ENCODE data around the gene CUEDC1. TPM values are rescaled to one million over a fixed set of nuclear protein-coding genes. Genes with fewer than 3 reads are reported as not detected.

Gene CUEDC1
- total RNA-seq, 4 donors from 2014 or later = 17.1 to 25.7 (median 22.1) TPM

- ATAC-seq (ENCODE audit: low FRiP score) (no peak), DNase-seq (ENCODE audit: low spot score) (no peak)
- TF ChIP-seq CTCF (IDR thresholded peaks at IDR 0.05) = no peak
Measured at GRCh38 chr17:57915985-57916757, 39.0 kb downstream of the CUEDC1 start.

GRCh38 chr17:57915544-57915943 lies 39.7 kb downstream of the CUEDC1 start:
- ATAC-seq (ENCODE audit: low FRiP score) = no peak
- TF ChIP-seq CTCF (IDR thresholded peaks at IDR 0.05) = no peak
- DNase-seq (ENCODE audit: low spot score) = no peak

- DNase-seq (ENCODE audit: low spot score) (no peak), ATAC-seq (ENCODE audit: low FRiP score) (no peak)
- TF ChIP-seq CTCF (IDR thresholded peaks at IDR 0.05) = no peak
Measured at GRCh38 chr17:57914273-57915142, 40.7 kb downstream of the CUEDC1 start.

GRCh38 chr17:57913575-57914272 lies 41.5 kb downstream of the CUEDC1 start:
- ATAC-seq (ENCODE audit: low FRiP score) (no peak), DNase-seq (ENCODE audit: low spot score) (no peak)
- TF ChIP-seq CTCF (IDR thresholded peaks at IDR 0.05) = no peak

GRCh38 chr17:57911834-57912673 lies 43.2 kb downstream of the CUEDC1 start:
- TF ChIP-seq CTCF (IDR thresholded peaks at IDR 0.05) = no peak
- ATAC-seq (ENCODE audit: low FRiP score) = no peak
- DNase-seq (ENCODE audit: low spot score) = no peak

Measured in omental fat pad (tissue), 4 donors.